Activated CD8-positive, alpha-beta T cell treated with anti-CD3 and anti-CD28 coated beads for 36 hours (primary cell): ENCODE data around the gene ANXA8. TPM values are rescaled to one million over a fixed set of nuclear protein-coding genes. Genes with fewer than 3 reads are reported as not detected.
"Not testable (repeated sequence)": the region's sequence is repeated elsewhere in the genome, so short reads cannot be mapped to it uniquely, and the experiment has no call there.

ENCODE experiments used
- ATAC-seq: fragments of 200-7000 bp; cut with Tn5 transposase; one replicate; pipeline ENCODE4 v1.10.0; 2021; ENCODE audit warnings: mild to moderate bottlenecking, moderate library complexity
- CTCF ChIA-PET: fragments of 350-600 bp; sonication (Branson Sonifier 250); formaldehyde crosslinking; loops from one replicate; lab custom pipeline; 2021; ENCODE audit warnings: antibody characterized with exemption; lab: Charles Lee
- POLR2A ChIA-PET: fragments of 350-600 bp; sonication (Branson Sonifier 250); formaldehyde crosslinking; loops from one replicate; lab custom pipeline; 2021; ENCODE audit warnings: antibody characterized with exemption; lab: Charles Lee
- DNase-seq: peaks from one replicate; pipeline ENCODE4 v3.0.0-alpha.2; 2020
- H3K27ac Mint-ChIP-seq: one replicate; pipeline ENCODE4 v1.8.0; 2021; ENCODE audit warnings: mild to moderate bottlenecking, mixed read lengths
- H3K27me3 Mint-ChIP-seq: one replicate; pipeline ENCODE4 v1.8.0; 2021; ENCODE audit warnings: mixed read lengths
- H3K36me3 Mint-ChIP-seq: one replicate; pipeline ENCODE4 v1.8.0; 2021; ENCODE audit warnings: low read depth, mixed read lengths
- H3K4me1 Mint-ChIP-seq: one replicate; pipeline ENCODE4 v1.8.0; 2021; ENCODE audit warnings: low read depth, mixed read lengths
- H3K4me3 Mint-ChIP-seq: one replicate; pipeline ENCODE4 v1.8.0; 2021; ENCODE audit warnings: mild to moderate bottlenecking, moderate library complexity, mixed read lengths
- H3K9me3 Mint-ChIP-seq: one replicate; pipeline ENCODE4 v1.8.0; 2021; ENCODE audit warnings: mixed read lengths
- intact Hi-C: fragments of 100-400 bp; cut with micrococcal nuclease; formaldehyde crosslinking; loops from one replicate; pipeline ENCODE4 v1.10.0; 2022
- total RNA-seq, 2 experiments: library from RNA; stranded (reverse); gene quantifications; one replicate each; pipeline ENCODE4 v1.2.3, GENCODE V29; 2021
- TF ChIP-seq, protein P1 (sequence below): fragments of 200-600 bp; IDR thresholded peaks from one replicate; pipeline ENCODE4 v1.8.0; 2022; ENCODE audit warnings: antibody characterized with exemption, mild to moderate bottlenecking

The ANXA8 gene
- total RNA-seq, 2 experiments from 2014 or later: not detected

DNA sequence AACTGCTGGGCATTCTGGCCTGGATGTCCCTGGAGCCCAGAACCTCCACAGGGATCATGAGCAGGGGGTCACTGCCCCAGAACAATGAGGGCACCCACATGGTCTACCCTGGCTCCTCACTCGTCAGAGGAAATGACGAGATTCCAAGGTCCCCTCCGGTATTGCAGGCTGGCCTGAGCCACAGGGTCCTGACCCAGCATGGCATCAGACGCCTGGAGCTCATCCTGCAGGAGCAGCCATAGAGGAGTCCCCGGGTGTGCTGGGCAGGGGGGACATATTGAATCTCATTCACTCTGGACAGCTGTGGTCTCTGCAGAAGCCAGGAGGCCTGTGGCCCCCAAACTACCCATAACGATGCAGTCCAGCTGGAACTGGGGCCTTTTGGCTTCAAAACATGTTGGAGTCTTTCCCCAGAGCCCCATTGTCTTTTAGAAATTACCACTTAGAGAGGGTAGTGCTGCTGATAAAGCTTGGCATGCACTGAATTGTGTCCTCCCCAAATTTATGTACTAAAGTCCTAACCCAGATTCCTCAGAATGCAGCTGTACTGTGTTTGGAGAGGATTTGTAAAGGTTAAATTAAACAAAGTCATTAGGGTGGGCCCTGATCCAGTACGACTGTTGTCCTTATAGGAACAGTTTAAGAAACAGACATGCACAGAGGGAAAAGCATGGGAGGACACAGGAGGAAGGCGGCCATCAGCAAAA lies 27.7 kb downstream of the ANXA8 start:
- H3K36me3 Mint-ChIP-seq: no peaks in the 10 kb centered on the region
- ATAC-seq (no peak), DNase-seq (no peak)
- H3K4me3 Mint-ChIP-seq: no peak overlapping the region
- intact Hi-C loops: no loop called here
- ChIA-PET CTCF (no interaction called here), POLR2A (no interaction called here)
- H3K4me1 Mint-ChIP-seq: peaks cover 3% of the 10 kb centered on the region
- H3K27ac Mint-ChIP-seq: no peak overlapping the region
- H3K9me3 Mint-ChIP-seq: no peaks in the 10 kb centered on the region
- peaks cover 13% of the 10 kb centered on the region for H3K27me3 Mint-ChIP-seq
- TF ChIP-seq, protein P1, sequence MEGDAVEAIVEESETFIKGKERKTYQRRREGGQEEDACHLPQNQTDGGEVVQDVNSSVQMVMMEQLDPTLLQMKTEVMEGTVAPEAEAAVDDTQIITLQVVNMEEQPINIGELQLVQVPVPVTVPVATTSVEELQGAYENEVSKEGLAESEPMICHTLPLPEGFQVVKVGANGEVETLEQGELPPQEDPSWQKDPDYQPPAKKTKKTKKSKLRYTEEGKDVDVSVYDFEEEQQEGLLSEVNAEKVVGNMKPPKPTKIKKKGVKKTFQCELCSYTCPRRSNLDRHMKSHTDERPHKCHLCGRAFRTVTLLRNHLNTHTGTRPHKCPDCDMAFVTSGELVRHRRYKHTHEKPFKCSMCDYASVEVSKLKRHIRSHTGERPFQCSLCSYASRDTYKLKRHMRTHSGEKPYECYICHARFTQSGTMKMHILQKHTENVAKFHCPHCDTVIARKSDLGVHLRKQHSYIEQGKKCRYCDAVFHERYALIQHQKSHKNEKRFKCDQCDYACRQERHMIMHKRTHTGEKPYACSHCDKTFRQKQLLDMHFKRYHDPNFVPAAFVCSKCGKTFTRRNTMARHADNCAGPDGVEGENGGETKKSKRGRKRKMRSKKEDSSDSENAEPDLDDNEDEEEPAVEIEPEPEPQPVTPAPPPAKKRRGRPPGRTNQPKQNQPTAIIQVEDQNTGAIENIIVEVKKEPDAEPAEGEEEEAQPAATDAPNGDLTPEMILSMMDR: no peak

DNA sequence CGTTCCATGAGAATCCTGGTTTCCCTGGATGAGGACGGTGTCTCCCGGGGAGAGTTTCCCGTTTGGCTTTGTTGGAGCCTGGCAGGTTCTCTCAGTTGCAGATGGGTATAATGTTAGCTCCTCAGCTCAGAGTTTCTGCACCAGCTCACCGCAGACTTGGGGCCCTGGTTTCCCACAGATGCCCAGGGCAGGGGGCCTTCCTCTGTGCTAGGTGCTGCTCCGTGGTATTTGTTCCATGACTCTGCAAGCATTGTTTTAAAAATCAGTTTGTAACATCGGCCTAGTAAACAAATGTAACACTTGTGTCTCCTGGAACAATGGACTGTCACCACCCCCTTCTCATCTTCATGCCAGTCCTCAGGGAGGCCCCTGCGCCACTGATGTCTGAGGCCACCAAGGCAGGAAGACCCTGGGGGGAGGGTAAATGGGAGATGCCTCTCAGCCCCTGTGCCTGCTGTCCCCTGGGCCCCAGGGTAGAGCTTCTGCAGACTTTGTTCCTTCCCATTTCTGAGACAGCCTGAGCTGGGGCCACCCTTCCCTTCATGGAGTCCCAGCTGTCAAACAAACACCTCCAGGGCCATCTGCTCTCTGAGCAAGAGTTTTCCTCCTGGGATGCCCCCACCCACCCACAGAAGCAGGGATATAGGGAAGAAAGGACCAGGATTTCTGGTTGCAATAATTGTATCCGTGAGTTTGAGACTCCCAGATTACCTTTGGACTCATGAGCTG lies 28.4 kb downstream of the ANXA8 start:
- ATAC-seq, intact Hi-C loops, H3K9me3 Mint-ChIP-seq, H3K36me3 Mint-ChIP-seq, CTCF ChIA-PET, H3K4me1 Mint-ChIP-seq, H3K4me3 Mint-ChIP-seq, DNase-seq, POLR2A ChIA-PET, H3K27ac Mint-ChIP-seq: not testable (repeated sequence)
- H3K27me3 Mint-ChIP-seq: peaks cover 11% of the 10 kb centered on the region

DNA sequence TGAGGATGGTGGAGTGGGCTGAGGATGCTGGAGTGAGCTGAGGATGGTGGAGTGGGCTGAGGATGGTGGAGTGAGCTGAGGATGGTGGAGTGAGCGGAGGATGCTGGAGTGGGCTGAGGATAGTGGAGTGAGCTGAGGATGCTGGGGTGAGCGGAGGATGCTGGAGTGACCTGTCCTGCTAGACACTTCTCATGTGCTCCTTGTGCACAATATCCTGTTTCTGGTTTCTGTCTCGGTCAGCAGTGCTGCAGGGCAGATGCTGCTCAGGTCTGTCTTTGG lies 29.2 kb downstream of the ANXA8 start:
- ATAC-seq: no peak
- Mint-ChIP-seq H3K9me3 (no peaks in the 10 kb centered on the region), H3K27me3 (peaks cover 11% of the 10 kb centered on the region), H3K36me3 (no peaks in the 10 kb centered on the region), H3K4me3 (no peak overlapping the region), H3K27ac (no peak overlapping the region), H3K4me1 (no peaks in the 10 kb centered on the region)
- CTCF ChIA-PET: no interaction called here
- TF ChIP-seq, protein P1: no peak
- POLR2A ChIA-PET: no interaction called here
- no peak for DNase-seq
- intact Hi-C loops: no loop called here

DNA sequence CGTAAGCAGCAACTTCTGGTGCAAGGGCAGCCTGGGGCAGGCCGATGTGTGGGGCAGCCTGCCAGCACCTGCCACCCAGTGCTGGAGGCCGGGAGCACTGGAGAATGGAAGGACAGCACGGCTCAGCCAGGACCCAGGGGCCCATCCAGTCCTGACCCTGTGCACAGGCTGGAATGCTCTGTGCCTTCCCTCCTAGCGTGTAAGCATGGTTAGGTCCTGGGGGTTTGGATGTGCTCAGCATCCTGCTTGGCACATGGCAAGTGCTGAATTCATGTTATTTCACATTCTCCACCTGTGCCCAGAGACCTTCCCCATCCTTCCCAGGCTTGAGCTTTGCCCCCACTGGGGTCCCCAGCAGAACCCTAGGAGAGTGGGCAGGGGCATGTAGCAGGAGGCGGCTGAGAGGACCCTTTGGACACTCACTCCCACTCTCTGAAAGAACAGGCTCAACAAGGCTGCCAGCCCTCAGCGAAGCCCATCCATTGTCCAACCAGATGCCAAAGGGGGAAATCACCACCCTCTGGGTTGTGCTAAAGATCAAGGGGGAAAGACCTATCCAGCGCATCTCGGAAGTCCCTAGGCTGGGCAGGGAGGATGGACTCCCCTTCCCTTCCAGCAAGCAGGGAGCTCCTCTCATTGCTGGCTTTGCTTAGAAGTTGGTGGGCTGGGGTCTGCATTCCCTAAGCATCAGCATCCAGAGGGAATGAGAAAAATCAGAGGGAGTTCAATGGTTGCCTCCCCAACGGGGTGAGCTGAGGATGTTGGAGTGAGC lies 29.7 kb downstream of the ANXA8 start:
- TF ChIP-seq, protein P1: no peak
- CTCF ChIA-PET: no interaction called here
- DNase-seq (no peak), ATAC-seq (no peak)
- no peaks in the 10 kb centered on the region for H3K36me3 Mint-ChIP-seq
- no peak overlapping the region for H3K4me3 Mint-ChIP-seq
- no peak overlapping the region for H3K27ac Mint-ChIP-seq
- H3K4me1 Mint-ChIP-seq: peaks cover 2% of the 10 kb centered on the region
- intact Hi-C loops: no loop called here
- peaks cover 9% of the 10 kb centered on the region for H3K27me3 Mint-ChIP-seq
- no peaks in the 10 kb centered on the region for H3K9me3 Mint-ChIP-seq
- POLR2A ChIA-PET: no interaction called here

DNA sequence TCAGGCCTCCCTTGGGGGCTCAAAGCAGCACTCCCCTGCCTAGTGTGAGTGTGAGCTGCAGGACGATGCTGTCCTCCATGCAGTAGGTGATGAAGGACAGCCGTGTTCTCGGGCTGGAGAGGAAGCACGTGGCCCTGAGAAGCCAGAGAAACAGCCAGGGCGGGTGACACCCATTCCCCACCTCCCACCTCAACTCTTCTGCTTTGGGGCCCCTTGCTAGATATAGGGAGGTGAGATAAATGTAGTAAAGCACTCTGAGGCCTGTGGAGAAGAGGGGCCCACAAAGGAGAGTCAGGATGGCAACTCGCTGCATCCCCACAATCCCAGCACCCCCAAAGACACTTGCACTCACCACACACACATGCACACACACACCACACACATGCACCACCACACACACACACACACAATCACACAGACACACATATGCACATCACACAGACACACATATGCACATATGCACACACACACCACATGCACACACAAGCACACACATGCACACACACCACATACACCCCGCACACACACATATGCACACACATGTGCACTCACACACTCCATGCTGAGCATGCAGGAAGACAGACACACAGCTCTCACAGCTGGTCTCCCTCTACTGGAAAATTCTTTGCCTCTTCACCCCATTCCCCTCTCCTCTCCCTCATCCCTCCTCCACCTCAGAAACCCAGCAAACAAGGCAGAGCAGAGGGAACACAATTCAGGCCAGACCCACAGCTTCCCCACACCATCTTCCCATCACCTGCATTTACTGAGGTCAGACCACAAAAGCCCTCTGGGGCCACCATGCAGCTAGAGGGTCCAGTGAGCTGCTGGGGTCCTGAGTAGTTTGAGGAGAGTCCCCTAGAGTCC lies 30.5 kb downstream of the ANXA8 start:
- intact Hi-C loops: no loop called here
- Mint-ChIP-seq H3K9me3 (no peaks in the 10 kb centered on the region), H3K4me1 (peaks cover 10% of the 10 kb centered on the region), H3K27me3 (peaks cover 8% of the 10 kb centered on the region), H3K27ac (no peak overlapping the region), H3K4me3 (no peak overlapping the region), H3K36me3 (no peaks in the 10 kb centered on the region)
- POLR2A ChIA-PET: no interaction called here
- no peak for ATAC-seq
- DNase-seq: no peak
- CTCF ChIA-PET: no interaction called here
- TF ChIP-seq, protein P1: no peak
